ENCODE measurements around the gene VAX1.
A peak's percentile ranks its signal among the peaks of the same experiment; 100 is the strongest.
"Not testable (repeated sequence)": the region's sequence is repeated elsewhere in the genome, so short reads cannot be mapped to it uniquely, and the experiment has no call there.

Gene VAX1

GRCh38 chr10:117137911-117138642 lies at the start of gene VAX1:
TSS of gene VAX1 (minus strand) at chr10:117138270. CDS start at chr10:117138056, 214 bp downstream.
- no peak for DNase-seq

- DNase-seq, result no peak
Measured at GRCh38 chr10:117186832-117187615, 49.0 kb upstream of the VAX1 start.

GRCh38 chr10:117185817-117186216 lies 47.7 kb upstream of the VAX1 start:
- not testable (repeated sequence) for DNase-seq

- no peak for DNase-seq
Measured at GRCh38 chr10:117184821-117185220, 46.8 kb upstream of the VAX1 start.

- DNase-seq, result no peak
Measured at GRCh38 chr10:117184296-117184695, 46.2 kb upstream of the VAX1 start.

GRCh38 chr10:117178190-117178589 lies 40.1 kb upstream of the VAX1 start:
- DNase-seq, result no peak

GRCh38 chr10:117175901-117176534 lies 37.9 kb upstream of the VAX1 start:
- DNase-seq, result peak; percentile 84

- peak; percentile 20 for DNase-seq
Measured at GRCh38 chr10:117175215-117175900, 37.3 kb upstream of the VAX1 start.

- peak; percentile 86 for DNase-seq
Measured at GRCh38 chr10:117174439-117175214, 36.6 kb upstream of the VAX1 start.

- DNase-seq, result no peak
Measured at GRCh38 chr10:117170244-117170643, 32.2 kb upstream of the VAX1 start.

- DNase-seq, result no peak
Measured at GRCh38 chr10:117169480-117169879, 31.4 kb upstream of the VAX1 start.

- no peak for DNase-seq
Measured at GRCh38 chr10:117168729-117169128, 30.7 kb upstream of the VAX1 start.

- peak; percentile 75 for DNase-seq
Measured at GRCh38 chr10:117167789-117168674, 30.0 kb upstream of the VAX1 start.

GRCh38 chr10:117167346-117167788 lies 29.3 kb upstream of the VAX1 start:
- no peak for DNase-seq

- peak; percentile 3 for DNase-seq
Measured at GRCh38 chr10:117166418-117167345, 28.6 kb upstream of the VAX1 start.

- peak; percentile 16 for DNase-seq
Measured at GRCh38 chr10:117165538-117166417, 27.7 kb upstream of the VAX1 start.

GRCh38 chr10:117164592-117165537 lies 26.8 kb upstream of the VAX1 start:
- DNase-seq, result no peak
